Upper lobe of left lung (tissue), 4 donors: Measurements from ENCODE around the gene ADARB1.

Experiments
- POLR2AphosphoS5 ChIP-seq, 2 donors: sonication (generic); formaldehyde crosslinking; IDR thresholded peaks; one replicate each; pipeline ENCODE4 v1.5.1; 2017; ENCODE audit warnings: antibody characterized with exemption in 2 of 2
- TF ChIP-seq, protein P1 (sequence below), 6 experiments: fragments of 450-650 bp in 4 of 6; fragments of 200-600 bp in 2 of 6; sonication (generic) in 2 of 6; IDR thresholded peaks; one replicate each; pipeline ENCODE4 v1.5.1; 2016 to 2019; ENCODE audit warnings: antibody characterized with exemption in 6 of 6

DNA sequence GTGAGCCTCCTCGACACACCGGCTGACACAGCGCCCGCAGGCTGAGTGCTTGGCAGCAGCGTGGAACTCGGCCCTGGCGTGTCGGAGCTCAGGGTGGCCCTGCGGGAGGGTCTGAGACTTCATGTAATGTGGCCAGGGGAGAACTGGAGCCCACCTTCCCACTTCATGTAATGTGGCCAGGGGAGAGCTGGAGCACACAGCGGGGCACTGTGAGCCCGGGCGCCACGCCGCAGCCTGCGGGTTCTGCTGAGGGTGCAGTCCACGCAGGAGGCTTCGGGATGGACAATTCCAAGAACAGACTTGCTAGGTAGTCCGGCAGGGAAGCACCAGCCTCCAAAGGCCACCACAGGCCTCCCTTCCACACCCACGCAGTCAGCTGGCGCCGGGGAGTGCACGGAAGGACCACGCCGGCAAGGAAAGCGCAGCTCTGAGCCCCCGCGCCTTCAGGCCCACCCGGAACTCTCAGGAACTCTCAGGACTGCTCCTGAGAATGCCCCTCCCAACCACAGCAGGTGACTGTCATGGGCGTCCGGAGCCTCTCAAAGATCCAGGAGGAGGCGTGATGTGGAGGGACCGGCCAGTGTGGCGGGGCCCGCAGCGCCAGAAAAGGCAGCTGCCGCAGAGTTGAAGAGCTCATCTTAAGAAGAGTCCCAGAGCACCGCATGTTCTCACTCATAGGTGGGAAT lies 19.3 kb upstream of the ADARB1 start:
- TF ChIP-seq, protein P1, sequence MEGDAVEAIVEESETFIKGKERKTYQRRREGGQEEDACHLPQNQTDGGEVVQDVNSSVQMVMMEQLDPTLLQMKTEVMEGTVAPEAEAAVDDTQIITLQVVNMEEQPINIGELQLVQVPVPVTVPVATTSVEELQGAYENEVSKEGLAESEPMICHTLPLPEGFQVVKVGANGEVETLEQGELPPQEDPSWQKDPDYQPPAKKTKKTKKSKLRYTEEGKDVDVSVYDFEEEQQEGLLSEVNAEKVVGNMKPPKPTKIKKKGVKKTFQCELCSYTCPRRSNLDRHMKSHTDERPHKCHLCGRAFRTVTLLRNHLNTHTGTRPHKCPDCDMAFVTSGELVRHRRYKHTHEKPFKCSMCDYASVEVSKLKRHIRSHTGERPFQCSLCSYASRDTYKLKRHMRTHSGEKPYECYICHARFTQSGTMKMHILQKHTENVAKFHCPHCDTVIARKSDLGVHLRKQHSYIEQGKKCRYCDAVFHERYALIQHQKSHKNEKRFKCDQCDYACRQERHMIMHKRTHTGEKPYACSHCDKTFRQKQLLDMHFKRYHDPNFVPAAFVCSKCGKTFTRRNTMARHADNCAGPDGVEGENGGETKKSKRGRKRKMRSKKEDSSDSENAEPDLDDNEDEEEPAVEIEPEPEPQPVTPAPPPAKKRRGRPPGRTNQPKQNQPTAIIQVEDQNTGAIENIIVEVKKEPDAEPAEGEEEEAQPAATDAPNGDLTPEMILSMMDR (IDR thresholded peaks at IDR 0.05): no peak
- no peak for TF ChIP-seq POLR2AphosphoS5 (IDR thresholded peaks at IDR 0.05)
